GM12878 (cell line): ENCODE data around the gene GBGT1. TPM values are rescaled to one million over a fixed set of nuclear protein-coding genes. Genes with fewer than 3 reads are reported as not detected.

ENCODE experiments used
- ATAC-seq: fragments of 200-7000 bp; cut with Tn5 transposase; 3 replicates; pipeline ENCODE4 v1.9.1; 2020; ENCODE audit warnings: mild to moderate bottlenecking, moderate library complexity
- BruUV-seq: library from RNA; stranded (reverse); fragments of 400-500 nt; replicated peaks from 2 replicates; lab custom pipeline; 2021; lab: Mats Ljungman, UMichigan
- CTCF ChIA-PET: fragments of 300-600 bp; sonication (Branson Sonifier 250); formaldehyde crosslinking; extraction: SDS; loops from one replicate; lab custom pipeline; 2021; ENCODE audit warnings: inconsistent platforms; lab: Yijun Ruan, JAX
- POLR2A ChIA-PET: fragments of 350-600 bp; formaldehyde crosslinking; extraction: SDS; loops from one replicate; lab custom pipeline; 2021; ENCODE audit warnings: inconsistent platforms; lab: Charles Lee
- RAD21 ChIA-PET: fragments of 300-600 bp; sonication (Branson Sonifier 250); formaldehyde crosslinking; loops from one replicate; lab custom pipeline; 2023; ENCODE audit warnings: antibody characterized with exemption; ENCODE audit not compliant: unreplicated experiment; lab: Charles Lee
- SMC1A ChIA-PET: fragments of 300-600 bp; sonication (Branson Sonifier 250); formaldehyde crosslinking; loops from one replicate; lab custom pipeline; 2023; ENCODE audit not compliant: unreplicated experiment, uncharacterized antibody; lab: Charles Lee
- DNase-seq: peaks from one replicate; pipeline ENCODE4 v3.0.0-alpha.2; 2011; ENCODE audit warnings: low read depth, low spot score
- FAIRE-seq: peaks from 3 replicates; lab custom pipeline; 2011; peaks lifted over from hg19 to GRCh38; lab: Jason Lieb, UNC
- H2AFZ ChIP-seq: 2 replicates; pipeline ENCODE4 v1.6.0; 2011; ENCODE audit warnings: low read depth, low read length, control low read depth; ENCODE audit not compliant: control insufficient read depth
- H3K27ac ChIP-seq: 2 replicates; pipeline ENCODE4 v1.5.1; 2011; ENCODE audit warnings: control low read depth; ENCODE audit not compliant: control insufficient read depth, insufficient read depth
- H3K27me3 ChIP-seq, 2 experiments: replicated peaks in 1 of 2; 2 replicates each; pipeline versions ENCODE4 v1.6.0 to v1.6.1; 2011; ENCODE audit warnings: low read length in 1 of 2; ENCODE audit not compliant: control insufficient read depth in 2 of 2, insufficient read depth in 2 of 2
- H3K36me3 ChIP-seq, 2 experiments: 2 replicates each; pipeline ENCODE4 v1.5.1; 2011; ENCODE audit warnings: low read length in 1 of 2; ENCODE audit not compliant: control insufficient read depth in 2 of 2, insufficient read depth in 2 of 2
- H3K4me1 ChIP-seq: 2 replicates; pipeline ENCODE4 v1.6.1; 2011; ENCODE audit warnings: mild to moderate bottlenecking, low read length, moderate library complexity, mixed read lengths; ENCODE audit not compliant: control insufficient read depth, insufficient read depth
- H3K4me2 ChIP-seq: 2 replicates; pipeline ENCODE4 v1.6.0; 2011; ENCODE audit warnings: control low read depth; ENCODE audit not compliant: control insufficient read depth, insufficient read depth
- H3K4me3 ChIP-seq: fragments of 200-600 bp; sonication (generic); 2 replicates; pipeline ENCODE4 v1.5.1; 2016
- H3K79me2 ChIP-seq: 2 replicates; pipeline ENCODE4 v1.6.0; 2011; ENCODE audit warnings: low read length; ENCODE audit not compliant: control insufficient read depth, insufficient read depth
- H3K9ac ChIP-seq: 2 replicates; pipeline ENCODE4 v1.8.0; 2011; ENCODE audit warnings: low read length, control low read depth, mixed read lengths; ENCODE audit not compliant: control insufficient read depth, insufficient read depth
- H3K9me3 ChIP-seq: replicated peaks from 3 replicates; pipeline ENCODE4 v1.5.1; 2011; ENCODE audit warnings: mild to moderate bottlenecking, low read length; ENCODE audit not compliant: control insufficient read depth, insufficient read depth
- H4K20me1 ChIP-seq: 2 replicates; pipeline ENCODE4 v1.6.0; 2011; ENCODE audit not compliant: control insufficient read depth, insufficient read depth
- MTA2 ChIP-seq: fragments of 450-650 bp; IDR thresholded peaks from 2 replicates; pipeline ENCODE4 v1.6.1; 2016; ENCODE audit warnings: low read depth, mild to moderate bottlenecking, moderate library complexity
- MYB ChIP-seq: fragments of 150-350 bp; IDR thresholded peaks from 2 replicates; pipeline ENCODE4 v1.6.1; 2014; ENCODE audit warnings: mild to moderate bottlenecking, low read depth, low read length, borderline replicate concordance
- WGBS: methylation state at CpG from one replicate; pipeline ENCODE4 v1.1.6; 2016; ENCODE audit warnings: low lambda C conversion rate; ENCODE audit not compliant: insufficient replicate concordance, insufficient coverage; ENCODE audit errors: missing lambda C conversion rate; 5-methylcytosine and 5-hydroxymethylcytosine counted together
- in situ Hi-C: fragments of 300-500 bp; cut with MboI; formaldehyde crosslinking; loops from 9 replicates; pipeline ENCODE4 v1.14.3; 2018; ENCODE audit warnings: mixed read lengths
- intact Hi-C: fragments of 100-400 bp; cut with micrococcal nuclease; formaldehyde crosslinking; loops from one replicate; pipeline ENCODE4 v1.14.2; 2022; ENCODE audit not compliant: unreplicated experiment
- polyA plus RNA-seq, 11 experiments: library from polyadenylated mRNA; depleted of rRNA in 4 of 11; unstranded in 6 of 11; stranded (reverse) in 5 of 11; fragments of >200 nt; fragmentation: Nextera tagmentation in 4 of 11; fragmentation: Illumina TruSeq in 1 of 11; extraction: Ambion mirVana in 4 of 11; extraction: Trizol in 1 of 11; gene quantifications; 1 replicate in 1 of 11; 2 replicates in 10 of 11; pipeline versions ENCODE4 v1.2.1 to v1.2.3, GENCODE V29; 2011 to 2016; ENCODE audit warnings: inconsistent platforms in 2 of 11, missing spikeins in 2 of 11, low read depth in 1 of 11
- total RNA-seq, 4 experiments: library from RNA; depleted of rRNA in 3 of 4; stranded (reverse); fragments of >200 nt in 3 of 4; fragmentation: Illumina TruSeq in 1 of 4; extraction: Trizol in 1 of 4; gene quantifications; 2 replicates each; pipeline versions ENCODE4 v1.2.1 to v1.2.3, GENCODE V29; 2013 to 2021
- TF ChIP-seq, protein P1 (sequence below): IDR thresholded peaks from 2 replicates; pipeline ENCODE4 v1.6.1; 2012; ENCODE audit warnings: improper control_type of control experiment, low read depth, low read length; ENCODE audit not compliant: insufficient replicate concordance

Gene GBGT1
- total and polyA plus RNA-seq, 10 of the 15 experiments (the other 5 are each of a cell fraction or from before 2014, with no cell fraction given) = 0.08 to 1.9 (median 0.49) TPM

DNA sequence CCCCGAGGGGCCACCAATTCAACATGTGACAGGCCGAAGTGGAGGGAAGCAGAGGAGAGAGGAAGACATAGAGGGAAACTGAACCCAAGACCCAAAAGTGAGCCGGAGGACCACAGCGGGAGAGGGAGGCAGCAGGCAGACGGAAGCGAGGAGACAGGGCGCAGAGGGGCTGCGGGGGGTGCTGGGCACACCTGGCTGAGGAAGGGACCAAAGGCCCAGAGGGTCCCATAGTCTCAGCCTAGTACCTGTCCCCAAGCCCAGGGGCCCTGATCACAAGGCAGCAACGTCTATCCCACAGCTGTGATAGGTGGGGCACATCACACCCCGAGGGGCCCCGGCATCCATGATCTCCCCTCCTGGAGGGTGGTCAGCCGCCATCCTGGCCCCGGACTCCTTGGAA, 35.6 kb downstream of the GBGT1 start:
- Histone ChIP-seq H3K9me3 (no peaks in the 10 kb centered on the region), H3K27ac (no peak overlapping the region), H2AFZ (no peak overlapping the region), H4K20me1 (no peaks in the 10 kb centered on the region; the same call in 1 of the 2 replicates), H3K36me3 (peaks cover 0 to 1% of the 10 kb centered on the region in 2 experiments; a peak in 3 of 4 replicates), H3K4me3 (no peak overlapping the region), H3K27me3 (no peaks in the 10 kb centered on the region), H3K4me1 (peaks cover 44% of the 10 kb centered on the region), H3K4me2 (no peak overlapping the region), H3K9ac (no peak overlapping the region), H3K79me2 (peaks cover 54% of the 10 kb centered on the region)
- no peak for ATAC-seq
- in situ Hi-C loops (loop anchor here (25.0 kb wide), 1 partner anchor 1866 kb away; no protein-coding TSS in a partner anchor), intact Hi-C loops (no loop called here)
- BruUV-seq = no TSS peak
- ChIA-PET POLR2A (no interaction called here), CTCF (interaction anchor here (2.1 kb wide), 1 partner anchor 10 kb away, joined by 4 read pairs; no protein-coding TSS in a partner anchor), RAD21 (no interaction called here), SMC1A (interaction anchor here (1.0 kb wide), 1 partner anchor 33 kb away, joined by 3 read pairs; no protein-coding TSS in a partner anchor)
- no peak for FAIRE-seq
- 83% methylated on average over 13 of the region's 13 CpGs for WGBS
- TF ChIP-seq, protein P1, sequence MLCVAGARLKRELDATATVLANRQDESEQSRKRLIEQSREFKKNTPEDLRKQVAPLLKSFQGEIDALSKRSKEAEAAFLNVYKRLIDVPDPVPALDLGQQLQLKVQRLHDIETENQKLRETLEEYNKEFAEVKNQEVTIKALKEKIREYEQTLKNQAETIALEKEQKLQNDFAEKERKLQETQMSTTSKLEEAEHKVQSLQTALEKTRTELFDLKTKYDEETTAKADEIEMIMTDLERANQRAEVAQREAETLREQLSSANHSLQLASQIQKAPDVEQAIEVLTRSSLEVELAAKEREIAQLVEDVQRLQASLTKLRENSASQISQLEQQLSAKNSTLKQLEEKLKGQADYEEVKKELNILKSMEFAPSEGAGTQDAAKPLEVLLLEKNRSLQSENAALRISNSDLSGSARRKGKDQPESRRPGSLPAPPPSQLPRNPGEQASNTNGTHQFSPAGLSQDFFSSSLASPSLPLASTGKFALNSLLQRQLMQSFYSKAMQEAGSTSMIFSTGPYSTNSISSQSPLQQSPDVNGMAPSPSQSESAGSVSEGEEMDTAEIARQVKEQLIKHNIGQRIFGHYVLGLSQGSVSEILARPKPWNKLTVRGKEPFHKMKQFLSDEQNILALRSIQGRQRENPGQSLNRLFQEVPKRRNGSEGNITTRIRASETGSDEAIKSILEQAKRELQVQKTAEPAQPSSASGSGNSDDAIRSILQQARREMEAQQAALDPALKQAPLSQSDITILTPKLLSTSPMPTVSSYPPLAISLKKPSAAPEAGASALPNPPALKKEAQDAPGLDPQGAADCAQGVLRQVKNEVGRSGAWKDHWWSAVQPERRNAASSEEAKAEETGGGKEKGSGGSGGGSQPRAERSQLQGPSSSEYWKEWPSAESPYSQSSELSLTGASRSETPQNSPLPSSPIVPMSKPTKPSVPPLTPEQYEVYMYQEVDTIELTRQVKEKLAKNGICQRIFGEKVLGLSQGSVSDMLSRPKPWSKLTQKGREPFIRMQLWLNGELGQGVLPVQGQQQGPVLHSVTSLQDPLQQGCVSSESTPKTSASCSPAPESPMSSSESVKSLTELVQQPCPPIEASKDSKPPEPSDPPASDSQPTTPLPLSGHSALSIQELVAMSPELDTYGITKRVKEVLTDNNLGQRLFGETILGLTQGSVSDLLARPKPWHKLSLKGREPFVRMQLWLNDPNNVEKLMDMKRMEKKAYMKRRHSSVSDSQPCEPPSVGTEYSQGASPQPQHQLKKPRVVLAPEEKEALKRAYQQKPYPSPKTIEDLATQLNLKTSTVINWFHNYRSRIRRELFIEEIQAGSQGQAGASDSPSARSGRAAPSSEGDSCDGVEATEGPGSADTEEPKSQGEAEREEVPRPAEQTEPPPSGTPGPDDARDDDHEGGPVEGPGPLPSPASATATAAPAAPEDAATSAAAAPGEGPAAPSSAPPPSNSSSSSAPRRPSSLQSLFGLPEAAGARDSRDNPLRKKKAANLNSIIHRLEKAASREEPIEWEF = no peak
- TF ChIP-seq MTA2 (no peak), MYB (no peak)
- DNase-seq = no peak
